ENCODE results near the gene RAB6C. TPM values are rescaled to one million over a fixed set of nuclear protein-coding genes. Genes with fewer than 3 reads are reported as not detected.
"Not testable (repeated sequence)": the region's sequence is repeated elsewhere in the genome, so short reads cannot be mapped to it uniquely, and the experiment has no call there.

Gene RAB6C
- polyA plus RNA-seq, 12 donors, result 0.24 to 1.2 (median 0.66) TPM; not detected in 2

DNA sequence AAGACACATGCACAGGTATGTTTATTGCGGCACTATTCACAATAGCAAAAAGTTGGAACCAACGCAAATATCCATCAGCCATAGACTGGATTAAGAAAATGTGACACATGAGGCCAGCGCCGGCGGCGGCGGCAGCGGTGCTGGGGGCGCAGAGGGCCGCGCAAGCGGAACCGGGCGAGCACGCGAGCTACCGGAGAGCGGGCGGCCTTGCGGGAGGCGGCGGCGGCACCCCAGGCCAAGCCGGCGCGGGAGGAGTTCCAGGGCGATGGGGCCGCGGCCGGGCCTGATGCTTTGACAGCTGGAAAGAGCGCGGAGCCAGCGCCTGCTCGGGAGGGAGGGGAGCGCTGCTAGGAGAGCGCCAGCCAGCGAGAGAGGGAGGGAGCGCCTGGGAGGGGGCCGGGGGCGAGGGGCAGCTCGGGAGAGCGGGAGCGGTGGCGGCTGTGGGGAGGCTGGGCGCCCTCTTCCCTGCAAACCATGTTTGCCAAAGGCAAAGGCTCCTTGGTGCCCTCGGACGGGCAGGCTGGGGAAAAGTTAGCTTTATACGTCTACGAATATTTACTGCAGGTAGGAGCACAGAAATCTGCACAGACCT lies 13.0 kb downstream of the RAB6C start:
- not testable (repeated sequence) for DNase-seq

DNA sequence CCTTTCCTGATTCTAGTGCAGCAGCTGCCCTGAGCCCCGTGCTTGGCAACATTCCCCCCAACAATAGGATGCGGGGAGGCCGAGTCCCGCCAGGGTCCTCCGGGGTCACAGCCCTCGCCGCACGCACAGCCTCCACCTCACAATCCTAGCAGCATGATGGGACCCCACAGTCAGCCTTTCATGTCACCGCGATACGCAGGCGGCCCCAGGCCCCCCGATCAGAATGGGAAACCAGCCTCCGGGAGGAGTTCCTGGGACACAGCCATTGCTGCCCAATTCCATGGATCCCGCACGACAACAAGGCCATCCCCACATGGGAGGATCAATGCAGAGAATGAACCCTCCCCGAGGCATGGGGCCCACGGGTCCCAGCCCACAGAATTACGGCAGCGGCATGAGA lies 13.7 kb downstream of the RAB6C start:
- not testable (repeated sequence) for DNase-seq

DNA sequence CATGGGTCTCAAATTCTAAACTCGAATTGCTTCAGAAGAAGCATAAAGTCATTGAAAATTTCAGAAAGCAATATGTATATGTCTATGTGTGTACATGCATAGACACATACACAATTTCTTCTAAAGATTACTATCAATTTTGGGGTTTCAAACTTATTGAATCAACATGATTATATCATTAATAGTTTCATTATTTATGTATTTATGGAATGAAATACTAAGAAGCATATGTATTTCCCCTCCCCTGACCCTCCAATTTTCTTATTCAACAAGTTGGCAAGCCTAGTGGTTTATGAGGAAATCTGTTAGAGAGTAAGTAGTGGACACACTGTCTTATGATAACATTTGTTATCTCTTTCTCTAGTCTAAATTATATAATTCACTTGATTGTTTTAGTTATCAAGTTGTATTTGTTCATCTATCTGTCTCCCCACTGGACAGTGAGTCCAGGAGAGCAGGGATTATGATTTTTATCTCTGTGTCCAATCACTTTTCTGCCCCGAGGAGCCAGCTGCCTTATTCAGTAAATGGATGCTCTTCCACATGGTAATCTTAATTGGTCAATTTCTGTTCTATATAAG lies 17.3 kb downstream of the RAB6C start:
- DNase-seq, result not testable (repeated sequence)

DNA sequence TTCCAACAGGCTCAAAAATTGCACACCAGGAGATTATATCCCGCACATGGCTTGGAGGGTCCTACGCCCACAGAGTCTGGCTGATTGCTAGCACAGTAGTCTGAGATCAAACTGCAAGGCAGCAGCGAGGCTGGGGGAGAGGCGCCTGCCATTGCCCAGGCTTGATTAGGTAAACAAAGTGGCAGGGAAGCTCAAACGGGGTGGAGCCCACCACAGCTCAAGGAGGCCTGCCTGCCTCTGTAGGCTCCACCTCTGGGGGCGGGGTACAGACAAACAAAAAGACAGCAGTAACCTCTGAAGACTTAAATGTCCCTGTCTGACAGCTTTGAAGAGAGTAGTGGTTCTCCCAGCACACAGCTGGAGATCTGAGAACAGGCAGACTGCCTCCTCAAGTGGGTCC lies 19.3 kb downstream of the RAB6C start:
- DNase-seq, result not testable (repeated sequence)

DNA sequence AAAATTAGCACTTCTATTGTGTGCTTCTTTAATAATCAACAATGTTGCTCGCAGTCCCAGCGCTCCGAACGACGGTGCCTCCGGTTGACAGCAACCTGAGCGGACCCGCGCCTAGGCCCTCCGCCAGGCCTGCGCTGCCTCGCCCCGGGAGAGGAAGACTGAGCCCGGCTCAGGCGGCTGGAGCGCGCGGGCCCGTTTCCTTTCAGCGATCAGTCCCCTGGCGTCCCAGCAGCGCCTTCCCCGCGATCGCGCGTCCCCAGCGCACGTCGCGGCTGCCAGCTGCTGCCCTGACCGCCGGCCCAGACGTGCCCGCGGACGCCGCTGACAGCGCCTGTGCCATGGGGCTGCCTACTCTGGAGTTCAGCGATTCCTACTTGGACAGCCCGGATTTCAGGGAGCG lies 26.4 kb downstream of the RAB6C start:
- not testable (repeated sequence) for DNase-seq

DNA sequence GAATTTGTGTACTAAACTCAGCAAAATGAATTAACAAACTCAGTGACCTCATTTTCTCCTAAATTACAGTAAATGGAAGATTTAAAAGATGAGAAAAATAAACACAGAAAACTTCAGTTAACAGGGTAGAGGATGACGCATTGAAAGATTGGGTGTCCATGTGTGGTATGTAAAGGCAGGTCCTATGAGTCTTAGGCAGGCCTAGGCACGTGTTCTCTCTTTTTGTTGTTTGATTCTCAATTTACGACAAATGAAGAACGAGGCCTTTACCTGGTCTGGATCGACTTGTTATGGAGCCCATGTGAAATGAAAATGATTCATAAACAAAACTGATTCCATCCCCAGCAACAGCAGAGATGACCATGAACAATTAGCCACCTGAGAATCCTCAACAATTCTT lies 37.2 kb downstream of the RAB6C start:
- not testable (repeated sequence) for DNase-seq

DNA sequence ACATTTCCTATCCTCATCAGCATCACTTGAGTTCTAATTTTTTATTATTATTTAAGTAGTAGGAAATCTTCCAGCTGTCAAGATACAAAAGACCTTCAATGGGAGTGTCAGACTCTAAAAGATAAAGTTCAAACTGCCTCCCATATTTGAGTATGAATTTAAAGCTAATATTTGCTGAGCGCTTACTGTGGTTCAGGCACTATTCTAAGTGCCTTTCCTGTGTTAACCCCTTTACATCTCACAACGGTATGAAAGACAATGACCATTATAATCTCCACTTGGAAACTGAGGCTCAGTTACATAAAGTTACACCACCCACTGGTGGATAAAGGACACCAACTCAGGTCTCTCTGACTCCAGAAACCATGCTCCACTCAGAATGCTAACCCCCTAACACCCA lies 39.9 kb downstream of the RAB6C start:
- DNase-seq, result no peak

DNA sequence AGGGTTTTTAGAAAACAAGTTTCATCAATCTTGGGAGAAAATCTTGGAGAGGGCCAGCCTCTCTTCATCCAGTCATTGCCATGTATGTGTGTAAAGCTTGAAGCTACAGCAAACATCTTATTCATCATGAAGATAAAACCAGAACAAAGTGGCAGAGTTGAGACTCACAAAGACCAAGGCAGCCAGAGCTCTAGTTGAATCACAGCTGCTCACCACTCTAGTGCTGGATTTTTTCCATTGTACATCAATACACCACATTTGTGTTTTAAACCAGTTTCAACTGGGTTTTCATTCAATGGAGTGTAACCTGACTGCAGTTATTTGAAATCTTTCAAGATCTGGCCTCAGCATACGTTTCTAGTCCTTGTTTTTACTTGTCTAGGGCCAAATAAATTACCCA lies 40.6 kb downstream of the RAB6C start:
- not testable (repeated sequence) for DNase-seq

DNA sequence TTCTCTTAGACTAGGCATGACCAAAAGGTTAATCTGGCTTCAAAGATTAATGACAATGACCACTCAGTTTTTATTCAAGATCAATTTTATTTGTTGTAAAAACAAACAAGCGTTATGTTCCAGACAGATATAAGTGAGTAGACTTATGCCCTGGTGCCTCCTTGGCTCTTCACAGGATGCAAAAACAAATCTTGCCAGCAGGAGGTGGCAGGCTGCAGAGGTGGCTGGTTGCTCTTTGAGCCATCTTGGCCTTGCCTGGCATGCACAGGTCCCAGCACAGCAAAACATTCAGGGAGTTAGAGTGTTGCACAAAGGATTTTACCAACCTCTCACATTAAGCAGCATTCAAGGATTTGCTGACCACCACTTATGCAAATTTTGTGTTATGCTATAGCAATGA lies 46.5 kb downstream of the RAB6C start:
- not testable (repeated sequence) for DNase-seq

Other genes starting within 250 kb of the RAB6C start
- gene POTEF, start 149.6 kb downstream of the RAB6C start, polyA plus RNA-seq (ENCODE audit: insufficient read length in 12 of 12), result under 1 TPM in 5 of 12 donors, not detected in 7; 0.06 to 0.30 (median 0.11) TPM
- gene CCDC74B, start 165.4 kb downstream of the RAB6C start, polyA plus RNA-seq (ENCODE audit: insufficient read length in 12 of 12), result 1 to 10 TPM in 6 of 12 donors, under 1 TPM in 4, not detected in 2; 0.45 to 5.2 (median 1.2) TPM
- gene SMPD4, start 201.9 kb downstream of the RAB6C start, polyA plus RNA-seq (ENCODE audit: insufficient read length in 12 of 12), result 10 to 100 TPM in 11 of 12 donors, not detected in 1; 34.4 to 63.5 (median 36.8) TPM
- gene MZT2B, start 202.6 kb downstream of the RAB6C start, polyA plus RNA-seq (ENCODE audit: insufficient read length in 12 of 12), result 100 to 1,000 TPM in 4 of 12 donors, 10 to 100 TPM in 7, not detected in 1; 61.5 to 155 (median 94.9) TPM
- gene TUBA3E, start 218.8 kb downstream of the RAB6C start, polyA plus RNA-seq (ENCODE audit: insufficient read length in 12 of 12), result under 1 TPM in 1 of 12 donors, not detected in 11; 0.25 TPM

Measured in muscle of arm (tissue), 12 donors.